CD4-positive, alpha-beta T cell treated with Interleukin-4 for 4 hours (primary cell): ENCODE results near the gene UFM1.
"Not testable (repeated sequence)": the region's sequence is repeated elsewhere in the genome, so short reads cannot be mapped to it uniquely, and the experiment has no call there.

Experiments
- DNase-seq: peaks from one replicate; pipeline ENCODE4 v3.0.0-alpha.2; 2020

The UFM1 gene

GRCh38 chr13:38366954-38367645 is 17.4 kb downstream of the UFM1 start:
- no peak for DNase-seq

GRCh38 chr13:38369058-38369457 is 19.4 kb downstream of the UFM1 start:
- no peak for DNase-seq

- not testable (repeated sequence) for DNase-seq
These were observed 20.4 kb downstream of the UFM1 start for GRCh38 chr13:38370096-38370495.

GRCh38 chr13:38372820-38373383 is 23.3 kb downstream of the UFM1 start:
- no peak for DNase-seq

GRCh38 chr13:38376546-38376945 is 26.9 kb downstream of the UFM1 start:
- no peak for DNase-seq

- no peak for DNase-seq
These were observed 32.2 kb downstream of the UFM1 start for GRCh38 chr13:38381890-38382289.

- no peak for DNase-seq
These were observed 33.3 kb downstream of the UFM1 start for GRCh38 chr13:38382946-38383345.

GRCh38 chr13:38384171-38384570 is 34.5 kb downstream of the UFM1 start:
- no peak for DNase-seq

GRCh38 chr13:38385153-38385891 is 35.7 kb downstream of the UFM1 start:
- DNase-seq = no peak

GRCh38 chr13:38386421-38386820 is 36.8 kb downstream of the UFM1 start:
- DNase-seq = no peak

GRCh38 chr13:38391341-38391740 is 41.7 kb downstream of the UFM1 start:
- no peak for DNase-seq

GRCh38 chr13:38394777-38395496 is 45.3 kb downstream of the UFM1 start:
- no peak for DNase-seq

GRCh38 chr13:38395497-38395788 is 45.8 kb downstream of the UFM1 start:
- DNase-seq = no peak

- no peak for DNase-seq
These were observed 49.3 kb downstream of the UFM1 start for GRCh38 chr13:38398711-38399493.

- DNase-seq = no peak
These were observed 49.9 kb downstream of the UFM1 start for GRCh38 chr13:38399535-38399934.

- DNase-seq = no peak
These were observed 51.6 kb downstream of the UFM1 start for GRCh38 chr13:38401276-38401675.

- no peak for DNase-seq
These were observed 55.6 kb downstream of the UFM1 start for GRCh38 chr13:38405216-38405615.

GRCh38 chr13:38409771-38410170 is 60.1 kb downstream of the UFM1 start:
- no peak for DNase-seq

GRCh38 chr13:38412266-38412665 is 62.6 kb downstream of the UFM1 start:
- DNase-seq = no peak
